ENCODE results near the gene SAMD4B. TPM values are rescaled to one million over a fixed set of nuclear protein-coding genes. Genes with fewer than 3 reads are reported as not detected.

Gene SAMD4B
- total RNA-seq, 4 donors from 2014 or later, result 60.7 to 102 (median 77.1) TPM

DNA sequence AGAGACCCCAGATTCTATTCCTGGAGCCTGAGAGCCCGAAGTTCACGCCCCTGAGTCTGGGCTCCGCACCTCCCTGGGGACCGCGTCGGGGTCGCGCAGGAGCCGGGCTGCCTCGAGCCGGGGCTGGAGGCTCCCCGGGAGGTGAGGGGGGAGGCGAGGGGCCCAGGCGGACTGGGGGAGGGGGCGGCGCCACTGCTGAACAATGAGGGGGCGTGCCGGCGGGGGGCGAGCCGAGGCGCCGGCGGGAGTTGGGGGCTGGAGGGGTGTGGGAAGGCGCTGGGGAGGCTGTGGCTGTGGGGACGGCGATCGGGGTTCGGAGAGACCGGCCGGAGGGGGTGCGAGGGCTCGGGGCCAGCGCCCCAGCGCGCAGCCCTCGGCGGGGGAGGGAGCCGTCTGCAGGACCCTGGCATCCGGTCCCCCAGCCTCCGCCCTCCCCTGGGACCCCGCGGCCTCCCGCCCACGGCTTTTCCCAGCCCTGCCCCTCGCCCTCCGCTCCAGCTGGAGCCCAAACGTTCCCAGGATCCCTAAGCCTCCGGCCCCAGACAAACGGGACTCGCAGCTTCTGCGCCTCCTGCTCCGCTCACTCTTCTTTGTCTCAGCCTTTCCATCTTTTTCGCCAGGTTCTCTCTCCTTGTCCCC is 71.2 kb downstream of the SAMD4B start:
- peak; percentile 23 to 61 (median 48) for TF ChIP-seq POLR2AphosphoS5 (IDR thresholded peaks at IDR 0.05)
- TF ChIP-seq, protein P1, sequence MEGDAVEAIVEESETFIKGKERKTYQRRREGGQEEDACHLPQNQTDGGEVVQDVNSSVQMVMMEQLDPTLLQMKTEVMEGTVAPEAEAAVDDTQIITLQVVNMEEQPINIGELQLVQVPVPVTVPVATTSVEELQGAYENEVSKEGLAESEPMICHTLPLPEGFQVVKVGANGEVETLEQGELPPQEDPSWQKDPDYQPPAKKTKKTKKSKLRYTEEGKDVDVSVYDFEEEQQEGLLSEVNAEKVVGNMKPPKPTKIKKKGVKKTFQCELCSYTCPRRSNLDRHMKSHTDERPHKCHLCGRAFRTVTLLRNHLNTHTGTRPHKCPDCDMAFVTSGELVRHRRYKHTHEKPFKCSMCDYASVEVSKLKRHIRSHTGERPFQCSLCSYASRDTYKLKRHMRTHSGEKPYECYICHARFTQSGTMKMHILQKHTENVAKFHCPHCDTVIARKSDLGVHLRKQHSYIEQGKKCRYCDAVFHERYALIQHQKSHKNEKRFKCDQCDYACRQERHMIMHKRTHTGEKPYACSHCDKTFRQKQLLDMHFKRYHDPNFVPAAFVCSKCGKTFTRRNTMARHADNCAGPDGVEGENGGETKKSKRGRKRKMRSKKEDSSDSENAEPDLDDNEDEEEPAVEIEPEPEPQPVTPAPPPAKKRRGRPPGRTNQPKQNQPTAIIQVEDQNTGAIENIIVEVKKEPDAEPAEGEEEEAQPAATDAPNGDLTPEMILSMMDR (IDR thresholded peaks at IDR 0.05), result no peak
- intact Hi-C loops (cut with DNase I; ENCODE audit: low total_unique reads) (loop anchor here (2.0 kb wide), 1 partner anchor 15 kb away; no protein-coding TSS in a partner anchor), in situ Hi-C loops (cut with MboI; ENCODE audit: low pct_ligation_motif_present in 1 of 4, low pct_unique_long_range_greater_than_20kb in 1 of 4, low sequenced_read_pairs in 3 of 4) (no loop called here)
- peaks cover 0 to 3% (median 2%) of the 10 kb centered on the region in 4 donors for H3K36me3 ChIP-seq
- H3K27me3 ChIP-seq, result peaks cover 17% of the 10 kb centered on the region
- peak overlapping the region; percentile 48 to 86 (median 75) for H3K4me3 ChIP-seq
- WGBS, 2 donors (ENCODE audit: low coverage in 1 of 2), result 2 to 17% methylated on average over 7 to 38 of the region's 54 CpGs
- peak overlapping the region; percentile 98 to 100 (median 99) for H3K27ac ChIP-seq
- no peaks in the 10 kb centered on the region for H3K9me3 ChIP-seq
- peak; percentile 58 for DNase-seq
- peaks cover 11 to 52% (median 40%) of the 10 kb centered on the region in 4 donors for H3K4me1 ChIP-seq

- TF ChIP-seq POLR2A (IDR thresholded peaks at IDR 0.05) (no peak), POLR2AphosphoS5 (IDR thresholded peaks at IDR 0.05) (no peak), EP300 (IDR thresholded peaks at IDR 0.05; ENCODE audit: low read depth) (no peak)
- TF ChIP-seq, protein P1 (IDR thresholded peaks at IDR 0.05), result no peak
- intact Hi-C loops (cut with DNase I; ENCODE audit: low total_unique reads), result loop anchor here (2.0 kb wide), 1 partner anchor 15 kb away; no protein-coding TSS in a partner anchor
- Histone ChIP-seq H3K36me3 (no peaks in the 10 kb centered on the region), H3K4me3 (peak overlapping the region; percentile 5 to 86 (median 75)), H3K9me3 (no peaks in the 10 kb centered on the region), H3K27me3 (peaks cover 17% of the 10 kb centered on the region), H3K4me1 (peaks cover 11 to 52% (median 40%) of the 10 kb centered on the region in 4 donors), H3K27ac (peak overlapping the region; percentile 98 to 100 (median 99))
- in situ Hi-C loops (cut with MboI; ENCODE audit: low pct_ligation_motif_present in 1 of 4, low pct_unique_long_range_greater_than_20kb in 1 of 4, low sequenced_read_pairs in 3 of 4), result no loop called here
- 37 to 71% methylated on average over 1 to 18 of the region's 18 CpGs for WGBS, 2 donors (ENCODE audit: low coverage in 1 of 2)
- peak; percentile 31 for DNase-seq
Observed at GRCh38 chr19:39413911-39414608, 71.8 kb downstream of the SAMD4B start.

GRCh38 chr19:39415111-39416046 is 73.2 kb downstream of the SAMD4B start:
- no peak for TF ChIP-seq POLR2AphosphoS5 (IDR thresholded peaks at IDR 0.05)
- TF ChIP-seq POLR2A (IDR thresholded peaks at IDR 0.05), result no peak
- TF ChIP-seq EP300 (IDR thresholded peaks at IDR 0.05; ENCODE audit: low read depth), result no peak
- TF ChIP-seq, protein P1 (IDR thresholded peaks at IDR 0.05), result no peak
- Histone ChIP-seq H3K9me3 (no peaks in the 10 kb centered on the region), H3K27ac (peak overlapping the region; percentile 98 to 100 (median 99)), H3K27me3 (peaks cover 17% of the 10 kb centered on the region), H3K36me3 (no peaks in the 10 kb centered on the region), H3K4me3 (peak overlapping the region in 1 of 4 donors; percentile 66), H3K4me1 (peaks cover 11 to 48% (median 37%) of the 10 kb centered on the region in 4 donors)
- no peak for DNase-seq
- intact Hi-C loops (cut with DNase I; ENCODE audit: low total_unique reads) (no loop called here), in situ Hi-C loops (cut with MboI; ENCODE audit: low pct_ligation_motif_present in 1 of 4, low pct_unique_long_range_greater_than_20kb in 1 of 4, low sequenced_read_pairs in 3 of 4) (no loop called here)
- WGBS, 2 donors (ENCODE audit: low coverage in 1 of 2), result 61 to 68% methylated on average over 11 to 32 of the region's 35 CpGs
